Esophagus muscularis mucosa (tissue), 4 donors: ENCODE measurements around the gene OPRL1.

ENCODE experiments used
- EP300 ChIP-seq: sonication (generic); formaldehyde crosslinking; IDR thresholded peaks from one replicate; pipeline ENCODE4 v1.6.1; 2017; ENCODE audit warnings: antibody characterized with exemption
- POLR2A ChIP-seq: fragments of 450-650 bp; IDR thresholded peaks from one replicate; pipeline ENCODE4 v1.6.1; 2017; ENCODE audit warnings: antibody characterized with exemption, moderate library complexity, mild to moderate bottlenecking, low read depth
- POLR2AphosphoS5 ChIP-seq, 2 donors: sonication (generic); formaldehyde crosslinking; IDR thresholded peaks; one replicate each; pipeline ENCODE4 v1.6.1; 2017; ENCODE audit warnings: antibody characterized with exemption in 2 of 2
- TF ChIP-seq, protein P1 (sequence below), 3 experiments: fragments of 200-600 bp in 2 of 3; fragments of 450-650 bp in 1 of 3; sonication (generic) in 2 of 3; IDR thresholded peaks; one replicate each; pipeline ENCODE4 v1.5.1; 2017 to 2019; ENCODE audit warnings: antibody characterized with exemption in 3 of 3, mild to moderate bottlenecking in 2 of 3, moderate library complexity in 1 of 3

DNA sequence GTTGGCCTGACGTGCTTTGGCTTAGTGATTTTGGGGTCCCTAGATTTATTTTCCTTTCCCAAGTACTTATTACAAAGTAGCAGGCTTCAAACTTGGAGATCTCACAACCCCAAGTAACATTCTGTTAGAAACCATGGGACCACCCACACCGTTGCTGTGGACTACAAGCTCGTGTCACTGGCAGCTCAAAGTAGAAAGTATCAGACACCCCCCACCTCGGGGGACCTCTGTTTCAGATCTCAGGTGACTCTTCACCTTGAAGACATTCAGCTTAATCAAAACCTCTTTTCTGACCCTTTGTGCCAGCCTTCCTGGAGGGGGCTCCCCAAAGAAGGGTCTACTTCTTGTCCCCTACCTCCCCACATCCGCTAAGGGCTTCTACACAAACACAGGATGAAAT is 68.7 kb downstream of the OPRL1 start:
- TF ChIP-seq POLR2AphosphoS5 (IDR thresholded peaks at IDR 0.05) (no peak), EP300 (no peak), POLR2A (no peak)
- TF ChIP-seq, protein P1, sequence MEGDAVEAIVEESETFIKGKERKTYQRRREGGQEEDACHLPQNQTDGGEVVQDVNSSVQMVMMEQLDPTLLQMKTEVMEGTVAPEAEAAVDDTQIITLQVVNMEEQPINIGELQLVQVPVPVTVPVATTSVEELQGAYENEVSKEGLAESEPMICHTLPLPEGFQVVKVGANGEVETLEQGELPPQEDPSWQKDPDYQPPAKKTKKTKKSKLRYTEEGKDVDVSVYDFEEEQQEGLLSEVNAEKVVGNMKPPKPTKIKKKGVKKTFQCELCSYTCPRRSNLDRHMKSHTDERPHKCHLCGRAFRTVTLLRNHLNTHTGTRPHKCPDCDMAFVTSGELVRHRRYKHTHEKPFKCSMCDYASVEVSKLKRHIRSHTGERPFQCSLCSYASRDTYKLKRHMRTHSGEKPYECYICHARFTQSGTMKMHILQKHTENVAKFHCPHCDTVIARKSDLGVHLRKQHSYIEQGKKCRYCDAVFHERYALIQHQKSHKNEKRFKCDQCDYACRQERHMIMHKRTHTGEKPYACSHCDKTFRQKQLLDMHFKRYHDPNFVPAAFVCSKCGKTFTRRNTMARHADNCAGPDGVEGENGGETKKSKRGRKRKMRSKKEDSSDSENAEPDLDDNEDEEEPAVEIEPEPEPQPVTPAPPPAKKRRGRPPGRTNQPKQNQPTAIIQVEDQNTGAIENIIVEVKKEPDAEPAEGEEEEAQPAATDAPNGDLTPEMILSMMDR (IDR thresholded peaks at IDR 0.05), result no peak
